ENCODE results near the gene KCNH5.

Gene KCNH5

GRCh38 chr14:62691647-62692489, 353.4 kb downstream of the KCNH5 start:
- TF ChIP-seq, protein P1, sequence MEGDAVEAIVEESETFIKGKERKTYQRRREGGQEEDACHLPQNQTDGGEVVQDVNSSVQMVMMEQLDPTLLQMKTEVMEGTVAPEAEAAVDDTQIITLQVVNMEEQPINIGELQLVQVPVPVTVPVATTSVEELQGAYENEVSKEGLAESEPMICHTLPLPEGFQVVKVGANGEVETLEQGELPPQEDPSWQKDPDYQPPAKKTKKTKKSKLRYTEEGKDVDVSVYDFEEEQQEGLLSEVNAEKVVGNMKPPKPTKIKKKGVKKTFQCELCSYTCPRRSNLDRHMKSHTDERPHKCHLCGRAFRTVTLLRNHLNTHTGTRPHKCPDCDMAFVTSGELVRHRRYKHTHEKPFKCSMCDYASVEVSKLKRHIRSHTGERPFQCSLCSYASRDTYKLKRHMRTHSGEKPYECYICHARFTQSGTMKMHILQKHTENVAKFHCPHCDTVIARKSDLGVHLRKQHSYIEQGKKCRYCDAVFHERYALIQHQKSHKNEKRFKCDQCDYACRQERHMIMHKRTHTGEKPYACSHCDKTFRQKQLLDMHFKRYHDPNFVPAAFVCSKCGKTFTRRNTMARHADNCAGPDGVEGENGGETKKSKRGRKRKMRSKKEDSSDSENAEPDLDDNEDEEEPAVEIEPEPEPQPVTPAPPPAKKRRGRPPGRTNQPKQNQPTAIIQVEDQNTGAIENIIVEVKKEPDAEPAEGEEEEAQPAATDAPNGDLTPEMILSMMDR (conservative IDR thresholded peaks at IDR 0.05): no peak
- no peak for TF ChIP-seq ZFX (IDR thresholded peaks at IDR 0.05)
- no peak overlapping the region for H3K27ac ChIP-seq

GRCh38 chr14:62689733-62690132, 355.5 kb downstream of the KCNH5 start:
- no peak overlapping the region for H3K27ac ChIP-seq
- no peak for TF ChIP-seq ZFX (IDR thresholded peaks at IDR 0.05)
- TF ChIP-seq, protein P1 (conservative IDR thresholded peaks at IDR 0.05): no peak

DNA sequence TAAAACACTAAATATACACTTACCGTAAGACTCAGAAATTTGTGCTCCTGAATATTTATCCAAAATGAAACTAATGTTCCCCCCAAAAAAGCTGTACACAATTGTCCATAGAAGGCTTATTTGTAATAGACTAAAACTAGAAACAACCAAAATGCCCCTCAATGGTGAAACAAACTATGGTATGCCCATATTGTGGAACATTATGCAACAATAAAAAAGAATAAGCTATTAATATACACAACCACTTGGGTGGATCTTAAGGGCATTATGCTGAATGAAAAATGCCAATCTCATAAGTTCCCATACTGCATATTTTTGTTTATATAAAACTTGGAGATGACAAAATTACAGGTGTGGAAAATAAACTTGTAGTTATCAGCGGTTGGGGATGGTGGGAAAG, 357.4 kb downstream of the KCNH5 start:
- no peak overlapping the region for H3K27ac ChIP-seq
- TF ChIP-seq, protein P1 (conservative IDR thresholded peaks at IDR 0.05): no peak
- no peak for TF ChIP-seq ZFX (IDR thresholded peaks at IDR 0.05)

DNA sequence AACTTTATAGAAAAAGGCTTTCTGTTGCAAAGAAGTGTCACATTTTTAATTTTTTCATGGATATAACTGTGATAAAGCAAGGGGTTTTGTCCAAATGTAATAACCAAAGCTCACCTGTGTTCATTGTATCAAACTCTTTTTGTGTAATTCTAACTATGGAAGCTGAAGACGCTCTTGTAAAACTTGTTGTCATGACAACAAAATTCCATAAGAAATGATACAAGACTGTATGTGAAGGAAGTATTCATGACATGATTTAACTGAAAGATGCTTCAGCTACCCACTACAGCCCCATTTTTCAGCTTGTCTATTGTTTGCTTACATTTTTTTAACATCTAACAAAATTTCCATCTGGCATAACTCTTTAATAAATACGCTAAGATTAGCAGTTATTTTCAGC, 360.9 kb downstream of the KCNH5 start:
- no peak for TF ChIP-seq ZFX (IDR thresholded peaks at IDR 0.05)
- TF ChIP-seq, protein P1 (conservative IDR thresholded peaks at IDR 0.05): no peak
- H3K27ac ChIP-seq: no peak overlapping the region

DNA sequence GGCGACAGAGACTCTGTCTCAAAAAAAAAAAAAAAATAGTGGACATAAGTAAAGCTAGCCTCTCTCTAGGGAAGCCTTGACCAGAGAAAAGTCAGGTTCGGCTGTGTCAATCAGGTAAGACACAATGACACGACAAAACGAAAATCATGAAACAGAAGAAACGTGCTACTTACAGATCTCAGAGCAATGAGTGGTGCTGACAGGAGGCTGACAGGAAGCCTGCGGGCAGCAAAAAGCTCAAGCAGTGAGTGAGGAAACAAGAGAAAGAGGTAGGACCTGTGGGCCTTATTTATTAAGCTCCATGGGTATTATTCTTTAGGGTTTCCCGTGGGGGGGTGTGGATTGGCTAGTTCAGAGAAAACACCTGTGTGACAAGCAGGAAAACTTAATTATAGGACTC, 363.1 kb downstream of the KCNH5 start:
- TF ChIP-seq, protein P1 (conservative IDR thresholded peaks at IDR 0.05): no peak
- no peak for TF ChIP-seq ZFX (IDR thresholded peaks at IDR 0.05)
- no peak overlapping the region for H3K27ac ChIP-seq

DNA sequence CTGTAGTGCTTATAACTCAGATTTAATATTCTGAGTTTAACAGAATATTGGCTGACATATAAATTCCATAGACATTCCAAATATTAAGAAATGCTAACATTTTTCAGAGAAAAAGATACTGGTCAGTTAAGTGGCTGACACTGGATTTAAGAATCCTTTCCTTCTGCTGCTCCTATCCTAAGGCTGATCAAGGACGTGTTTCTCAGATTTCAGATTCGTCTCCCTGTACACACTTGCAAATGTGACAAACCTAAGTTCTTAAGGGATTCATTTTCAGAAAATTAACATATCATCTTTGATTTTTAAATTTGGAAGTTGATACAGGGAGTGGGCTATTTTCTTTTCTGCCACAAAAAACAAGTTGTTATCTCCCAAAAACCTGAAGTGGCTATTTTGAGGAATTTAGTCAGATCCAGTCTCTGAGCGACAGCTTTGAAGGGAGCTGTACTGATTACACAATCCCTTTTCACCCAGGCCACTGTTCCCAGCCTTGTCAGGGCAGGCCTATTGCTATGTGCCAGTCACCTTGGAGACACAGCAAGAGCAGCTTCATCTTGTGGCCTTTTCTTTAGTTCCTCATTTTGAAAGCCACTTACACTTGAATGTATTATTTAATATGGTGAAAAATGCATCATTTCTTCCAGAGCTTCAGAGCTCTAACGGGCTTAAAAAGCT, 370.6 kb downstream of the KCNH5 start:
- TF ChIP-seq, protein P1 (conservative IDR thresholded peaks at IDR 0.05): no peak
- TF ChIP-seq ZFX (IDR thresholded peaks at IDR 0.05): no peak
- no peak overlapping the region for H3K27ac ChIP-seq

Measured in C4-2B (cell line).